GM10266 (cell line): ENCODE results near the gene NCF2.

Source experiments
- DNase-seq: peaks from one replicate; pipeline ENCODE4 v3.0.0; 2012; ENCODE audit errors: extremely low spot score
- TF ChIP-seq, protein P1 (sequence below): IDR thresholded peaks from 2 replicates; pipeline ENCODE4 v1.5.1; 2012; ENCODE audit warnings: mild to moderate bottlenecking, low read depth; ENCODE audit not compliant: control insufficient read depth, insufficient read depth; ENCODE audit errors: missing control alignments

NCF2 gene

DNA sequence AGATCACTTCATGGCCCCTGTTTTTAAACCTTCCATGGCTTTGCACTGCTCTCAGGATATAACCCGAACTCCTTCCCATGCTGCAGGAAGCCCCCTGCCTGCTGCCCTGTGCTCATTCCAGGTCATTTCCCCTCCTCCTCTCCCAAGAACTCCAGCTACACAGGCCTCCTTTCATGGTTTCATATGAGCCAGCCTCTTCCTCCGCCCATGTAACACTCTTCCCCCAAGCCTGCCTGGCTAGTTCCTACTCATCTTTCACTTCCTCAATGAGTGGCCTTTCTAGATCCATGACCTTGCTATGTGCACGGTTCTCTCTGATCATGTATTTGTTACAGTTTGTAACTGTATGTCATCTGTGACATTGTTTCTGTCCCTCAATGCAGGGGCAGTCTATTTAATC lies 3.1 kb upstream of the NCF2 start:
- no peak for DNase-seq
- TF ChIP-seq, protein P1, sequence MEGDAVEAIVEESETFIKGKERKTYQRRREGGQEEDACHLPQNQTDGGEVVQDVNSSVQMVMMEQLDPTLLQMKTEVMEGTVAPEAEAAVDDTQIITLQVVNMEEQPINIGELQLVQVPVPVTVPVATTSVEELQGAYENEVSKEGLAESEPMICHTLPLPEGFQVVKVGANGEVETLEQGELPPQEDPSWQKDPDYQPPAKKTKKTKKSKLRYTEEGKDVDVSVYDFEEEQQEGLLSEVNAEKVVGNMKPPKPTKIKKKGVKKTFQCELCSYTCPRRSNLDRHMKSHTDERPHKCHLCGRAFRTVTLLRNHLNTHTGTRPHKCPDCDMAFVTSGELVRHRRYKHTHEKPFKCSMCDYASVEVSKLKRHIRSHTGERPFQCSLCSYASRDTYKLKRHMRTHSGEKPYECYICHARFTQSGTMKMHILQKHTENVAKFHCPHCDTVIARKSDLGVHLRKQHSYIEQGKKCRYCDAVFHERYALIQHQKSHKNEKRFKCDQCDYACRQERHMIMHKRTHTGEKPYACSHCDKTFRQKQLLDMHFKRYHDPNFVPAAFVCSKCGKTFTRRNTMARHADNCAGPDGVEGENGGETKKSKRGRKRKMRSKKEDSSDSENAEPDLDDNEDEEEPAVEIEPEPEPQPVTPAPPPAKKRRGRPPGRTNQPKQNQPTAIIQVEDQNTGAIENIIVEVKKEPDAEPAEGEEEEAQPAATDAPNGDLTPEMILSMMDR: no peak

DNA sequence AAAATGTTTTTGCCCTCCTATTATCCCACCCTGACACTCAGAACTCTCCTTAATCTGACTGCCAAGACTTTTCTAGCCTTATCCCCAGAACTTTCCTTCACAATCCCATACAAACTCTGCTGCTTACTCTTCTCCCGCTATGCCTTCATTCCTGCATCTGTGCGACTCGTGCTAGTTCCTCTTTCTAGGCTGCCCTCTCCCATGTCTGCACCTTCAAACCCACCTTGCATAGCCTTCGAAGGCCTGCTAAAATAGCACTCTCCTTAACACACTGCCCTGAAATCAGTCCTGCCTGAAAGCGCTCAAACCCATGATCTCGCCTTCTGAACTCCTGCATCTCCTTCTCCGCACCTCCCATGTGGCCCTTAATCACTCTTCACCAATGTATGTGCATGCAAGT lies 2.5 kb upstream of the NCF2 start:
- DNase-seq: no peak
- TF ChIP-seq, protein P1: no peak

DNA sequence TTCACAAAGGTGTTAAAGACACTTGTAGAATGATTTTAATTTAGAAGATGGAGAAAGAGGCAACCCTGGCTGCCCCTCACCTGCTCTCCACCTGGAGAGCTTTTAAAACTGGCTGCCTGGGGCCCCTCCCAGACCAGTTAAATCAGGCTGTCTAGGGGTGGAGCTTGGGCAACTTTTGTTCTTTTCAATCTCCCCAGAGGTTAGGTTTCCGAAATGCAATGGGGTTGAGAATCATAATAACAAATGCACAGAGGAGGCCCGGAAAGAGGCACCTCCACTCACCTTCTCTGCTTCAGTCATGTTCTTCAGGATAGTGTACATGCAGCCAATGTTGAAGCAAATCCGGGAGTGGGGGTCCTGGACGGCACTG lies 400 bp downstream of the NCF2 start:
- no peak for DNase-seq
- TF ChIP-seq, protein P1: no peak

DNA sequence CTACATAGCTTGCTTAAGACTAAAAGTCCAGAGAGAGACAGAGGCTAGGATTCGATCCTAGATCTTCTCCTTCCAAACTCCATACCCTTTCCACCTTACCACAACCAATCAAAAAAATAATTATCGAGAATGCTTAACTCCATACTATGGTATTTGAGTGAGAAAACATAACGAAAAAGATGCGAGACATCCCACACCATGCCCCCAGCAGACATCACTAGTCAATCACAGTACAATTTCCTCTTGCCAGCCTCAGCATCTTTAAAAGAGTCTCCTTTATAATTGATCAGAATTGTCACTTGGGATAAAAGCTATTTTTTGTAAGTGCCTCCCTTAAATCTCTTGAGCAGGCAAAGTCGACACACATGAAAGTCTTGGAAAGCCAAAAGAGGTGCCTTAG lies 875 bp downstream of the NCF2 start:
- DNase-seq: no peak
- TF ChIP-seq, protein P1: no peak

DNA sequence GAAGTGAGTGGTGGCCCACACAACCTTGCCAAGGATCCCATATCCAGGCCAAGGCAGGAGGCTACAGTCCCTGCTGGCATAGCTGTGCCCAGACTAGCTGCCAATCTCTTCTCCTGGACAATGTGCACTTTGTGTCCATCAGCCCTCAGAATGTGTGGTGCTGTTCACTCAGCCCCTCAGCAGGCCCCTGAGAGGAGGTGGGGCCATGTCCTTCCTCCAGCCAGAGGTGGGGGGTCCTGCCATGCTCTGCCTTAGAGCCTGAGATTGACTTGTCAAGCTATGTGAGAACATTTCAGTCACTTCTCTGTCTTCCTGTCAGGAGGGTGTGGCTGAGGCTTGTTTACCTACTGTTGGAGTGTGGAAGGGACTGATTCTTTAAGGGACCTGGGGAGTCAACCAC lies 1.4 kb downstream of the NCF2 start:
- TF ChIP-seq, protein P1: no peak

DNA sequence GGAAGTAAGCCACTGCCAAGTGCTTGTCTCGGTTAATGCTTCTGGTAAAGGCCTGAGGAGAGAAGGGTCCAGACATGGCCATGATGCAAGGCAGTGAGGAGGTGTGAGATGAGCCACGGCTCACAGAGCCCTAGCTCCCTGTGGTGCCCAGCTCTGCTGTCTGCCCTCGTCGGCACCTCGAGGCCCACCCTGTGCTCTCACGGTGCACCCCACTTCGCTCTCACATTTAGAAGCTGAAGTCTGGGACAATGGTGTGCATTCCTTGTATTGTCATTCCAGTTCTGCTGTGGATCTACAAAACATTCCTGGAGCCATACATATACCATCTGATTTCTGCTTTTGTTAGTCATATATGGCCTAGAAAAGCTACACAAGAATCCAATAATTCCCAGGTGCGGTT lies 3.3 kb downstream of the NCF2 start:
- TF ChIP-seq, protein P1: no peak
- no peak for DNase-seq

More for the DNA sequence above, 1.4 kb downstream of the NCF2 start:
- no peak for DNase-seq

DNA sequence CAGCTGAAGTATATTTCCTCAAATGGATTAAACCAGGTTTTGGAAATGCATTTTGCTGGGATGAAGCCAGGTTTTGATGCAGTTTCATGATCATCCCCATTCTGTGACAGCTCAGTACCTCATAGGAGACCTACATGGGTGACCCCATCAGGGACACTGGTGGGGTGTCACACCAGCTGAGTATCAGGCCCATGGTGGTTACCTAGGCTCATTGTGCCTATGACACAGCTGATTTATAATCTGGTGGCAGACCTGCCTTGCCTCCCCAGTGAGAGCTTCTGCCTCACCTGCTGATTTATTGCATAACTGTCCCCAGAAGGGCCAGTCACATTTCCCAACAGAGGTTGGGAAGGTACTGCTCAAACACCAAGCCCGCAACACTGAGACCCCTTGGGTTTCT lies 3.8 kb downstream of the NCF2 start:
- DNase-seq: no peak
- TF ChIP-seq, protein P1: no peak
